NCI-H1436 (cell line): ENCODE measurements around the gene RGS7.
"Not testable (repeated sequence)": the region's sequence is repeated elsewhere in the genome, so short reads cannot be mapped to it uniquely, and the experiment has no call there.

Experiments used
- DNase-seq: peaks from one replicate; lab custom pipeline; 2025; lab: John Stamatoyannopoulos, UW

The RGS7 gene

DNA sequence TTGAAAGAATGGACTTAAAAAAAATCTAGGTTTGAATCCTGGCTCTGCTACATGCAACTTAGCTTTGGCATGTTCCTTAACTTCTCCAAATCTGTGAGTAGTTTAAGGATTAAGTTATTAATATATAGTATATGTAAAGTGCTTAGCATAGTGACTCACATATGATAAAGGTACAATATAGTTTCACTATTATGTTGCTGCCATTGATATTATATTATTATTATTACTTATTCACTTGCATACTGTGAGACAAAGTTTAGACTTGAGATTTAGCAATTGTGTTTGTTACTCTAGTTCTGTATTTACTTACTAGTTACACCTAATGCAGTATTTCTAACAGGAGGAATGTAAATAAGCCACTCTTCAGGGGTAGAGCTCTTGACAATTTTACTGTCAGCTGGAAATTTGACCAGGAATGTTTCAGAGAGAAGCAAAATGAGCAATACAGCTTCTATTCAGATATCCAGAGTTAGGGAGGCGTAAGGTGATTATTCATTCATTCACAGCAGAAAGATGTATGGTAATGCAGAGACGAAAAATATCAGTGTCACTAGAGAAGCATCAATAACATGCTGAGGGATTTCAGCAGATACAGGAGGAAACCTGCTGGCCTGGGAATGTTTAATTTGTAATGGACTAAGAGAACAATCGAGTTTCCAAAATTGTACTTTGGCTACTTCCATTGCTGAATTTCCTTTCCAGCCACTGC lies 25.5 kb downstream of the RGS7 start:
- no peak for DNase-seq

DNA sequence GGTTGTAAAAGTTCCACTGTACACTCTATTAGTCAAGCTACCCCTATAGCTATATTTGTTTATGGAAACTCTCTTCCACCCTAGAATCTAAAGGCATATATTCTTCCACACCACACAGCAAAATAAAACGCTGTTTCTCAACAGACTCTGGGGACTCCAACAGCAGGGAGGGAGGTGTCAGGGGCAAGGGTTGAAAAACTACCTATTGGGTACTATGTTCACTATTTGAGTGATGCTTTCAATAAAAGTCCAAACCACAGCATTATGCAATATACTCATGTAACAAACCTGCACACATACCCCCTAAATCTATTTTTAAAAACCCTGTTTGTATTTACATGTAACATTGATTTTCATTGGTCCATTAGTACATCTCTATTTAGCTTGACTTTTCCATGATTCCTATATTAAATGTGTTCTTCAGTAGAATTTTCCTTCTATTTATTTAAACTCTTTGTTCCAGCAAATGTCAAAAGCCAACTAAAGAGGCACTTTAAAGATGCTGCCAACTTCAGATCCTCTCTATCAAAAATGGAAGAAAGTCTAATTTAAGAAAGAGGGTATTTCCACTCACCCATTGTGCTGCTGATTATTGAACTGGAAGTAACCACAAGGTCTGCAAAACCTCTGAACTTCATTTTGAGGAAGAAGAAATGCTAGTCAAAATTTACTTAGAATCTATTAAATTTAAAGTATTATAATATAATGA lies 26.2 kb downstream of the RGS7 start:
- no peak for DNase-seq

DNA sequence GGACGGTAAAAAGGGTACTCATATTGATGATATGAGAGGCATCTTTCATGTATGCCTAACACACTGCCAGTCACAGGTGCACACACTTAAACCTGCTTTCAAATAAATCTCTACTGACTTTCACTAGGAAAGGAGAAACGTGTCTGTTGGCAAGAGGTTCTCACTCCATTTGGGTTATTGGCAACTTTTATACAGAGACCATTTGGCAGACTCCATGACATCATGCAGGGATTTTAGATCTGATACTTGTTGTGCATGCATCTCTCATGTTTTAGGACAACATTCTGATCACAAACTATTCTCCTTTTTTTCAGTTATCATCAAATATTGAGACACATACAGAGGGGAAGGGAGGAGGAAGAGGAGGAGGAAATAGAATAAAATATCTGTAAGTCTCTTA lies 31.5 kb downstream of the RGS7 start:
- no peak for DNase-seq

DNA sequence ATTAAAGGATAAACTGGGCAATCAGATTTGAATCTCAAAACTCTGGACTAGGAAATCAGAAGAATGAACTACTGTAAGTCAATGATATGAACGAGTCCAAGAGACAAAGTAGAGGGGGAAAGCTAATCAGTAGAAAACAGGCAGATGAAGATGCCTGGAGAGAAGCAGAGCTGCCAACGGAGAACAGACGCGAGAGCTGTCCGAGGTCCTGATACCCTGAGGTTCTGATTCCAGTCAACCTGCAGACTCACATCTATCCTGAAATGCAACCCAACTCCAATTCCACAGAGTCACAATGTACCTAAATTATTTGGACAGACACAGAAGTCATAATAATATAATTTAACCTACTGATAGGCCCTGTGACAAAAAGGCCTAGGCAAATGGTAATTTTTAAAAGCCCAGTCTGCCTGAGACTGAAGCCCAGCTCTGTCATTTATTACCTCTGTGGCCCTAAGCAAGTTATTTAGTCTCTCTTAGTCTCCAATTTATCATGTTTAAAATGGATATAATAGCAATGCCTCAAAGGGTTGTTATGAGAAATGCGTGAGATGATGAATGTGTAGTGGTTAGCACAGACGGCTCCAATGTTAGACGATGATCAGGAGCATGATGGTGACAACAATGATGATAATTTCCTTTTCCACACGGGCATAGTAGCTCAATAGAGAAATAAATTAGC lies 33.4 kb downstream of the RGS7 start:
- DNase-seq, result no peak

DNA sequence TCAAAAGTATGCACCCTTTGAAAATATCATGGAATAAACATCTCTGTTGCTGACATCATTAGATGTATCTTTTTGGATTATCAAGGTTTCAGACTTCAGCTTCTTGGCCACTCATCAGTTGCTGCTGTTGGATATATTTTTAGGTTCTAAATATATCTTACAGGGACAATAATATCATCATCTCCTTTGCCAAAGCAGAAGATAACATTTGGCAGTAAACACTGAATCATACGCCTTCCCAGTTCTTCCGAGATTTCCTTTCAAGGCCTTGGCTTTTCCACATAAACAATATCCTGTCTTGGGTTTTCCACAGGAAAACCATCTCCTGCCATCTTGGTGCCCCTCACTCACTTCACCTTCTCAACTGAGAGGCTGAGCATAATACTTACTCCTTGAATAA lies 39.3 kb downstream of the RGS7 start:
- DNase-seq, result no peak

DNA sequence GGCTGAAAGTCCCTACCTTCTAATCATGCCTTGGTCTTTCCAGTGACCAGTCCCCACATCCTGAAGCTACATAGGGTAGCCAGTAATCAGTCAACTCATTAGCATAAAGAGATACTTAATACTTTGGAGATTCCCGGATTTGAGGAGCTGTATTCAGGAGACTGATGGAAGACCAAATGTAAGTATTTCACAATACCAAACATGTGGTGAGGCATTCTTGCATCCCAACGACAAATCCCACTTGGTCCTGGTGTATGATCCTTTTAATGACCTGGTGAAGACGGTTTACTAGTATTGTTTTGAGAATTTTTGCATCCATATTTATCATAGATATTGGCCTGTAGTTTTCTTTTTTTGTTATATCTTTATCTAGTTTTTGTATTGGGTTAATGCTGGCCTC lies 40.6 kb downstream of the RGS7 start:
- no peak for DNase-seq

DNA sequence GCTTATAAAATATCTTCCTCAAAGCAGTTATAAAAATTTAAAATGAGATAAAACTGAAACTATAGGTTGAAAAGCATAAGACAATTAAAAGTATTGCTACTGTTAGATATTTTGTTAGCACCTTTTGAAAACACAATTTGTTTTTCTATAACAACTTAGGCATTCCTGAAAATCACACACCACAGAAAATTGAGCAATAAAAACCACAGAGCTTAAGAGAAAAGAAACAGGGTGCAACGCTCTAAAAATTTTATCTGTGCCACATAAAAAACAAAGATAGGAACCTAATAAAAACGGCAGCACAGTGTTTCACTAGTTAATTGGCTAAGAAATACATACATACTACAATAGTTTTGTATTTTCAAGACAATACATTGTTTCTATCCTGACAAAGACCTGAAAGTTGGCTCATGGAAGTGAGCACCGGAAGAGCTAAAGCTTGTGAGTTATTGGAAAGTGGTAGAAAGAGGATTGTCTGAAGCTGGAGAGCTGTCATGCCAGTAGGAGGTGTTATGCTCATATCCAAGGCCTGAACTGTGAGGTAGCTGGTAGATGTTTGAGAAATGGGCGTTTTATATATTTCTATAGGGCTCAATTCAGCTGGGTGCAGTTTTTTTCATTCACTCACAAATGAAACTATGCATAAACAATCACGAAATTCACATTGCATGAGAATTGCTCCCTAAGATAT lies 45.8 kb downstream of the RGS7 start:
- no peak for DNase-seq

DNA sequence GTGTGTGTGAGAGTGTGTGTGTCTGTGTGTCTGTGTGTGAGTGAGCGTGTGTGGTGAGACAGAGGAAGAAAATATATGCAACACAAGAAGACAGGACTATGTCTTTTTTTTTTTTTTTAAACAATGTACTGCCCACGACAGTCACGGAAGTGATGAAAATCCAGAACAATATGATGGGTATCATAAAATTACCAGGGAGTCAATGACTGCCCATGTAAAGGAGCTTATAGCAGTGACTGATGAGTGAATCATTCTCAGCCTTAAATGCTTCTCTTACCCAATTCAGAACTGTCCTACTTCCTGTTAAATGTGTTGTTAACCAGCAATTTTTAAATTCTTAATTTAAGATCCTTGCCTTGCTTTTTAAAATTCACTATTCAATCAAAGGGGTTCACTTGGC lies 46.6 kb downstream of the RGS7 start:
- DNase-seq, result no peak

DNA sequence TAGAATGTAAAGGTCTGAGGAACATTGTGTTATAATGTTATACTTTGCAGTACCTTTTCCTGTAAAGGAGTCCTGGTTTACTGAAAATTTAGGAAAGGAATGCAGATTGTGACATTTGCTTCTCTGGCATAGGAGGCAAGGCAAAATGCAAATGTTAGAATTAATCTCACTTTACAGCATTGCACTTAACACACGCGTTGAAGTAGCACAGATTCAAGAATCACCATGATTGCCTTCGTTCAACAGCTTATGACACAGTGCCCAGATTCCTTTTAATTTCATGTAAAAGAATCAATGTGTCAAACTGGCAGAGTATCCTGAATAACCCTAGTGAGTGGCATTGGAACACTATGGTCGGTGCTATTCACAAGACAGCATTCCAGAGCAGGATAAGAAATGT lies 47.4 kb downstream of the RGS7 start:
- DNase-seq, result no peak

DNA sequence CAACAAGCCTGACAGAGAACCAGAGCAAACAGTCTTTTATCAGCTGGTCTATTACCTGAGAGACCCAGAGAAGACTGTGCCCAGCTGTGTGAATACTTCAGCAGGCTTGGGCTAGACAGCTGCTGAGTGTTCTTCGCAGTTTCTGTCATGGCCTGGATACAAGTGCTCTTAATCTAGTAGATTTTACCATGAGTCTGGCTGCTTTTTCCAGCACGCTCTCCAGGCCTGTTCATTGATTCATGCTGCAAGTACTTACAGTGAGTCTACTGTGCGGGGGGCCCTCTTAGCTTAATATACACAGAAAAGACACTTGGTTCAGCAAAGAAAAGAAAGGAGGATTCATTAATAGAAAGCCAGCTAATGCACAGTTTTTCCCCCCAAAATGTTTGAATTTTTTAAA lies 48.5 kb downstream of the RGS7 start:
- DNase-seq, result no peak

DNA sequence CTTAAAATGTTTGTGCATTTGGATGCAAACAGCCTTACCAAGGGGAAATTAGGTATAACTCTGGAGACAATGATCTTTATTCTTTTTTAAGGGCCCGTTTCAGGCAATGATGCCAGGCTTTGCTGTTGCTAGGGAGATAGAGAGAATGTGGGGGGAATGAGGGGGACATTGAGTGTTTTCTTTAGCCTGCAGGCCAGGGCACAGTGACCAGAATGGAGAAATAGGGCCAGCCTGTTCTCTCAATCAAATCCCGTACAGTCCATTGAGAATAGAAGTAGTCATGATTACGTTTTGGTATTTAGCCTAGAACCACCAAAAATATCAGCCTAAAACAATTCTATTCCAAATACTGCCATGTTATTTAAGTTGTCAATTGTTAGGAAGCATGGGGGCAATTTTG lies 49.0 kb downstream of the RGS7 start:
- DNase-seq, result no peak

DNA sequence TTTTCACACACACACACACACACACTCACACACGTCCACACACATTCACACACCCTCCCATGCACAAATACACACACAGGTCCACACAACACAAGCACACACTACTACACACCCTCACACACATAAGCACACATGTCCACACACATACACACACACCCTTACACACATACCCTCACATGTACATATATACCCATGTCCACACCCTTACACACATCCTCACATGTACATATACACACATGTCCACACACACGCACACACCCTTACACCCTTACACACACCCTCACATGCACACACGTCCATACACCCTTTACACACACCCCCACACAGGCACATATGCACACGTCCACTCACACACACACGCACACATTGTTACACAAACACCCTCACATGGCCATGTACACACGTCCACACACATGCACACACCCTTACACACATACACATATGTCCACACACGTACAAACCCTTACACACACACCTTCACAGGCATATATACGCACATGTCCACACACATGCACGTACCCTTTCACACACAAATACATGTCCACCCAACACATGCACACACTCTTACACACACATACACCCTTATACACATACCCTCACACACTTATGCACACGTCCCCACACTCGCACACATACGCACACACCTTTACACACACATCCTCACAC lies 50.7 kb downstream of the RGS7 start:
- no peak for DNase-seq

DNA sequence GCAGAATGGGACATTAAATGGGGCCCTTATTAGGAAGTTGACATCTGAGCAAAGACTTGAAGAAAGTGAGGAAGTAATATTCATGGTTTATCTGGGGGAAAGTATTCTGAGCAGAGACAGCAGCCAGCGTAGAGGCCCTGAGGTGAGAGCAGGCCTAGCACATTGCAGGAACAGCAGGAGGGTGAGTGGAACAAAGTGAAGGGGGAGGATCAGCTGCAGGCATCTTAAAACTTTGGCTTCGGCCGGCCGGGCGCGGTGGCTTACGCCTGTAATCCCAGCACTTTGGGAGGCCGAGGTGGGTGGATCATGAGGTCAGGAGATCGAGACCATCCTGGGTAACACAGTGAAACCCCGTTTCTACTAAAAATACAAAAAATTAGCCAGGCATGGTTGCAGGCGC lies 55.0 kb downstream of the RGS7 start:
- not testable (repeated sequence) for DNase-seq

DNA sequence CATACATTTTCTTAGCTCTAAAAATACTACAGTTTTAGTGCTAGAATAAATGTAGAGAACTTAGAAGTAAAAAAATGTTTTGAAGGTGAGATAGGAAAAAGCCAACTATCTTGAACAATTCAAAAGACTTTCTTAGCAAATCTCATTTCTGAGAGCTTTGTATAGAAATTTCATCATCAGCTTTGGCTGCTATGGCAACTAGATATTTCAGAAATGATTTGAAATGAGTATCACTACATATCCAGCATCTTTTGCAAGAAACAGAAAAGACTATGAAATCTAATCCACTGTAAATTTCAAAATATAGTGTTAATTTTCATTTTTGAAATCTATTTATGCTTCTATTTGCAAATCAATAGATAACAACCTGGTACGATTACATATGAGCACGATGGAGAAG lies 57.7 kb downstream of the RGS7 start:
- no peak for DNase-seq

DNA sequence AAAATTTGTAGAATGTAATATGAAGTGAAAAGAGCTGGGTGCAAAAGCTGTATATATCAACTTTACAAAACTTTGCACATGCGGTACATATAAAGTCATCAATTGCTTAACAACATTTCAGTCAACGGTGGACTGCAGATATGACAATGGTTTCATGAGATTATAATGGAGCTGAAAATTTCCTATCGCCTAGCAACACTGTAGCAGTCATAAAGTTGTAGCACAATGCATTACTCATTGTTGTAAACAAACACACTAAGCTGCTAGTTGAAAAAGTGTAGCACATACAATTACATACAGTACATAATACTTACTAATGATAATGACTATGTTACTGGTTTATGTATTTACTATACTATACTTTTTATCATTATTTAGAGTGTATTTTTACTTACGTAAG lies 64.0 kb downstream of the RGS7 start:
- no peak for DNase-seq

DNA sequence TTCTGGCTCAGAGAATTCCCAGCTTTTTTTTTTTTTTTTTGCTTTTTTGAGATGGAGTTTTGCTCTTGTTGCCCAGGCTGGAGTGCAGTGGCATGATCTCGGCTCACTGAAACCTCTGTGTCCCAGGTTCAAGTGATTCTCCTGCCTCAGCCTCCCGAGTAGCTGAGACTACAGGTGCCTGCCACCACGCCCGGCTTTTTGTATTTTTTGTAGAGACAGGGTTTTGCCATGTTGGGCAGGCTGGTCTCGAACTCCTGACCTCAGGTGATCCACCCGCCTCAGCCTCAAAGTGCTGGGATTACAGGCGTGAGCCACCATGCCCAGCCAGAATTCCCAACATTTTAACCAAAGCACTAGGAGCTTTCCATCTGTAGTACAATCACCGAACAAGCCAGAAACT lies 65.5 kb downstream of the RGS7 start:
- not testable (repeated sequence) for DNase-seq

DNA sequence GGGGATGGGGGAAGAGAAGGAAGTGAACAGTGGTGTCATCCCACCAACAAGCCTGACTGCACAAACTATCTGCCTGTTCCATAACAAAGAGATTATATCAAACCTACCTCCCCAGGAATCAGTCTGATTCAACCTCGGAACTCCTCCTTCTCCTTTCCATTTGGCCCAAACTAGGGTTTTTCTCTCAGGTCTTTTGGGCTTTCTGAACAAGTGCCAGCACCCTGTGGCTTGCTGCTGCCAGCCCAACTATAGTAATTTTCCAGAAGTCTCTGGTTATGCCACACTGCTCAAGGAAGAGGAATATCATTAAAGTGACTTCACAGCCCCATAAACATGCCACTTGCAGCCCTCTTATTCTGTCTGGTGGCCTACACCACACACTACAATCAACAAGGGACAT lies 70.5 kb downstream of the RGS7 start:
- no peak for DNase-seq

DNA sequence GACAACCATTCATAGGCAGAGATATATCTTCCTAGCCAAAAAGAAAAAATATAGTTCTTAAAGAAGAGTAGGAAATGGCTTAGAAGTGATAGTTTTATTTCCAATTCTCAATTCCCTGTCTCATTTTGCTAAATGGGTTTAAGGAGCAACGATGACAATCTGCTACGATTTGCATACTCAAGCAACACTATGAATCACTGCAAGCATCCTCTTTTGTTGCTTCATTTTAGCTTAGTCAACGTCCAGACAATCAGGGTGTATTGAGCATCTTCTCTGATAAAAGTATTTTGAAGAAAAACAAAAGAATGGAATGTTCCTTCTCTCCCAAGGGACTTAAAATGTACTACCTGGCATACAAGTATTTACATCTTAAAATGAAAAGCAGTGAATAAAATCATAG lies 80.6 kb downstream of the RGS7 start:
- no peak for DNase-seq

DNA sequence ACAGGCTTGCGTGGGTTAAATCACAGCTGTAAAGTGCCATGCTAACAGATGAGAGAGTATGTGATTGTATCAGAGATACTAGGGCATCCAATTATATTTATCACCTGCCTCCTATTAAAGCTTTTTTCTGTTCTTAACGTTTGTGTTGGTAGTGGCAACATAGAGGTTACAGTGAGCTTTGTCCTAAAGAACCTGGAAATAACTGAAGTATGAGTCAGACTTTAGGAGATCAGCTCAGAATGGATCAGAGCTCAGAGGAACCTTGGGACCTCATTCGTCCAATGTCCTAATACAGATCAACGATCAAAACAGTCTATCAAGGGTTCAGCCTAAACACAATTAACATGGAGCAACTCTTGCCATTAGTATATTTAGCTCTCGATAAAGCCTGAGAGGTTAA lies 81.0 kb downstream of the RGS7 start:
- no peak for DNase-seq

DNA sequence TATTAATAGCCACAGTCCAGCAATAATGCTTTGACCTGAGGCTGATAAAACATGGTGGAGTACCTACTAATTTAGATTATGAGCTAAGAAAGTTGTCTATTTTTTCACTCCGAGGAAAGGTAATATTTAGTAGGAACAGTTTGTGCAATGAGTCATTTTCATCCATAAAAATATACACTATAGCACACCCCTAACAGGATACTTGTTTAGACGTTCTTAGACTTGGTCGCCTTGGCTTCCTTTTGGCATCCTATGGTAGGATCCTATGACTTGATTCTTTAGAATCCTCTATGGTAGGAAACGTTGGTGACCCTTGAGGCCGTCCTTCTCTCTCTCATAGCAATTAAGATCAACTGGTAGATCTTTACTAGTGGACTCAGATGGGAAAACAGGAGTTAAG lies 81.8 kb downstream of the RGS7 start:
- no peak for DNase-seq

DNA sequence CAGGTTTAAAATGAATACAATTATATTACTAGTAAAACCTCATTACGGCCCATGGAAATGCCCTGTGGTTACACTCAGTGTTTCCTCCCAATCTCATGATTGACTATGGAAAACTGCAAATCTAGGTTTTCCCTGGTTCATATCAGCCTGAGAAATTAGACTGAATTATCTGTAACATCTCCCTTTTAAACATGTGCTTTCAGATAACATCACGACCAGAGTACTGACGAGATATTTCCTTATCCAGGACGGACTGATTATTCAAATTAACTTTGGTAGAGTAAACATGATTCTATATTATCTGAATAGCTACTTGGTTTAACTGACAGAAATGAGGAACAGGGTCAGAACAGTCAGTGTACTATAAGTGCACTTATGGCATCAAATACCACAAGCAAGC lies 82.3 kb downstream of the RGS7 start:
- no peak for DNase-seq

DNA sequence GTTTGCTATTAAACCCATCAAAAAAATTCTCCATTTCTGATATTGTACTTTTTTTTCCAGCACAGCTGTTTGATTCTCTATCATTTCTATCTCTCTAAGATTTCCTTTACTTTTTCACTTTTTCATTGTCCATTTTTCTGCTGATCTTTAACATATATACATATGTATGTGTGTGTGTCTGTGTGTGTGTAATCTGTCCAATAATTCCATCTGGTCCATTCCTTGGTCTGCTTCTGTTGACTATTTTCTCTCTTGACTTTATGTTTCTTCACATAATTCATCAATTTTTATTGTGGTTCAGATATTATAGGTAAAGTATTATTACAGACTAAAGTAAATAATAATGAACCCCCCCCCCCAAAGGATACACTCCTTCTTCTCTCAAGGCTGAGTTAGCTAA lies 84.2 kb downstream of the RGS7 start:
- DNase-seq, result no peak
